Measurements from ENCODE around the gene SLC37A4.
A peak's percentile ranks its signal among the peaks of the same experiment; 100 is the strongest.
"Not testable (repeated sequence)": the region's sequence is repeated elsewhere in the genome, so short reads cannot be mapped to it uniquely, and the experiment has no call there.

SLC37A4 gene

DNA sequence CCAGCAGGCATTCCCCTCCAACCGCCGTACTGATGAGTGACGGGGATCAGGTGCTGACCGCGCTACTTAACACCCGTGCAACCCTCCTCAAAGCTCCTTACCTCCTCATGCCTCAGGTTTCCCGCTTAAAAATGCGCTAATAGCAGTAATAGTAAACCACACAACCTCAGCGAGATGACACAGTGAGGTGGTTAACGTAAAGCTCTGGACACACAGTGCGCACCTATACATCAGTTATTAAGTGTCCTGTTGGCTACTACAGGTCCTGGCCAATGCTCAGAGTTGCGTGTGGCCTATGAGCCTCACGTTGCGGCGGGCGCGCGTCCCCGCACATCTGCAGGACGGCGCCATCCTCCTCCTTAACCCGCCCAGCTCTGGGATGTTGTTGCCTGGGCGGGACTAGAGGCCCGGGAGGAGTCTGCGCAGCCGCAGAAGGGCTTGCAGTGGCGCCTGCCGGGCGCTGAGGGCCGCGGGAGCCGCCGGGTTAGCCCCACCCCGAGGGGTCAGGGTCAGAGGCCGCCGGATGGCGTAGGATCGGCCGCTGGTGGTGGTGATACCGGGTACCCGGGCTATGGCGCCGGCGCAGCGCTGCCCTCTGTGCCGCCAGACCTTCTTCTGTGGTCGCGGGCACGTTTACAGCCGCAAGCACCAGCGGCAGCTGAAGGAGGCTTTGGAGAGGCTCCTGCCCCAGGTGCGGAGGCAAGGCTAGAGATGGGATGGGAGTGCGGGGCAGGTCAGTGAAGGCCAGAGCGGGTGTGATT is 32.9 kb downstream of the SLC37A4 start, which contains the start of gene CENATAC:
Gene CENATAC, plus strand, starts transcription at position 512 of the 761 bp plus-strand sequence. Its CDS starts 60 bp downstream, at position 572.
- peak; percentile 95 for DNase-seq (ENCODE audit: low read depth)
- TF ChIP-seq POLR2A (IDR thresholded peaks at IDR 0.05; ENCODE audit: extremely low read depth, insufficient read length) = peak; percentile 99
- peak; percentile 88 for TF ChIP-seq MYC (IDR thresholded peaks at IDR 0.05; ENCODE audit: low read depth, low read length)
- TF ChIP-seq, protein P1, sequence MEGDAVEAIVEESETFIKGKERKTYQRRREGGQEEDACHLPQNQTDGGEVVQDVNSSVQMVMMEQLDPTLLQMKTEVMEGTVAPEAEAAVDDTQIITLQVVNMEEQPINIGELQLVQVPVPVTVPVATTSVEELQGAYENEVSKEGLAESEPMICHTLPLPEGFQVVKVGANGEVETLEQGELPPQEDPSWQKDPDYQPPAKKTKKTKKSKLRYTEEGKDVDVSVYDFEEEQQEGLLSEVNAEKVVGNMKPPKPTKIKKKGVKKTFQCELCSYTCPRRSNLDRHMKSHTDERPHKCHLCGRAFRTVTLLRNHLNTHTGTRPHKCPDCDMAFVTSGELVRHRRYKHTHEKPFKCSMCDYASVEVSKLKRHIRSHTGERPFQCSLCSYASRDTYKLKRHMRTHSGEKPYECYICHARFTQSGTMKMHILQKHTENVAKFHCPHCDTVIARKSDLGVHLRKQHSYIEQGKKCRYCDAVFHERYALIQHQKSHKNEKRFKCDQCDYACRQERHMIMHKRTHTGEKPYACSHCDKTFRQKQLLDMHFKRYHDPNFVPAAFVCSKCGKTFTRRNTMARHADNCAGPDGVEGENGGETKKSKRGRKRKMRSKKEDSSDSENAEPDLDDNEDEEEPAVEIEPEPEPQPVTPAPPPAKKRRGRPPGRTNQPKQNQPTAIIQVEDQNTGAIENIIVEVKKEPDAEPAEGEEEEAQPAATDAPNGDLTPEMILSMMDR (IDR thresholded peaks at IDR 0.05; ENCODE audit: low read depth, low read length) = peak; percentile 3
- TF ChIP-seq, protein P2, sequence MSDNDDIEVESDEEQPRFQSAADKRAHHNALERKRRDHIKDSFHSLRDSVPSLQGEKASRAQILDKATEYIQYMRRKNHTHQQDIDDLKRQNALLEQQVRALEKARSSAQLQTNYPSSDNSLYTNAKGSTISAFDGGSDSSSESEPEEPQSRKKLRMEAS (IDR thresholded peaks at IDR 0.05; ENCODE audit: low read depth, low read length) = peak; percentile 68
- peak within 1 kb of the TSS; percentile 100 for H3K4me3 ChIP-seq (ENCODE audit: low read depth, low read length)

DNA sequence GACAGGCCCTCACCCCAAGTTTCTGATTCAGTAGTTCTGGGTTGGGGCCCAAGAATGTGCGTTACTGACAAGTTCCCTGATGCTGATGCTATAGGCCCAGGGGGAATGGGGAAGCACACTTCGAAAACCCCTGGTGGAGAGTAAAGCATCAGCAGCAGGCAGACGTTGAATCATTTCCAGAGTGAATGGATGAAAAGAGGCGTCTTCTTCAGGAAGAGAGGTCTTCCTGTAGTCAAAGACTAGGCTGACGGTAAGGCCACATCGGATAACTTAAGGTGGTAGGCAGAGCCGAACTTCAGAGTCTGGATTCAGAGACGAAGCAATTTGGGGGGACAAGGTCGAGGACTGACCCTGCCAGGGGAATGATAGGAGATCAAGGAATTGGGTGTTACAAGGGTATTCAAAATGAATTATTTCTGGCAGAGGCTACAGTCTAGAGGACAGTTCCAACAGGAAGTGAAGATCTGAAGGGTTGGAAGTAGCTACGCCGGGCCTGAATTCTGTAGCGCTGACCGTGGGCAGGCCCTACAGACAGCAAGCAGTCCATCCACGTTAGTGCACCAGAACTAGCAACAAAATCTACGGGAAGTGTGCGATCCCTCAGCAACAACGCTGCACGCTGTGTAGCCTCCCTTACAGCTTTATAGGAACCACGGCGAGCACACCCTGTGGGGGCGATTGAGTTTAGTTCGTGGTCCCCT is 33.6 kb downstream of the SLC37A4 start:
- TF ChIP-seq POLR2A (IDR thresholded peaks at IDR 0.05; ENCODE audit: extremely low read depth, insufficient read length) = no peak
- TF ChIP-seq, protein P2 (IDR thresholded peaks at IDR 0.05; ENCODE audit: low read depth, low read length) = no peak
- peak; percentile 40; the same call in 1 of the 2 replicates for TF ChIP-seq MYC (IDR thresholded peaks at IDR 0.05; ENCODE audit: low read depth, low read length)
- TF ChIP-seq, protein P1 (IDR thresholded peaks at IDR 0.05; ENCODE audit: low read depth, low read length) = peak; percentile 43
- DNase-seq (ENCODE audit: low read depth) = peak; percentile 76
- H3K4me3 ChIP-seq (ENCODE audit: low read depth, low read length) = peak overlapping the region; percentile 100

DNA sequence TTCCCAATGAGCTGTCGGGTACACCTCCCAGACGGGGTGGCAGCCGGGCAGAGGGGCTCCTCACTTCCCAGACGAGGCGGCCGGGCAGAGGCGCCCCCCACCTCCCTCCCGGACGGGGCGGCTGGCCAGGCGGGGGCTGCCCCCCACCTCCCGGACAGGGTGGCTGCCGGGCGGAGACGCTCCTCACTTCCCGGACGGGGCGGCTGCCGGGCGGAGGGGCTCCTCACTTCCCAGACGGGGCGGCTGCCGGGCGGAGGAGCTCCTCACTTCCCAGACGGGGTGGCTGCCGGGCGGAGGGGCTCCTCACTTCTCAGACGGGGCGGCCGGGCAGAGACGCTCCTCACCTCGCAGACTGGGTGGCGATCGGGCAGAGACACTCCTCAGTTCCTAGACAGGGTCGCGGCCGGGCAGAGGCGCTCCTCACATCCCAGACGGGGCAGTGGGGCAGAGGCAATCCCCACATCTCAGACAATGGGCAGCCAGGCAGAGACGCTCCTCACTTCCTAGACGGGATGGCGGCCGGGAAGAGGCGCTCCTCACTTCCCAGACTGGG is 39.1 kb downstream of the SLC37A4 start:
- H3K4me3 ChIP-seq (ENCODE audit: low read depth, low read length) = not testable (repeated sequence)

DNA sequence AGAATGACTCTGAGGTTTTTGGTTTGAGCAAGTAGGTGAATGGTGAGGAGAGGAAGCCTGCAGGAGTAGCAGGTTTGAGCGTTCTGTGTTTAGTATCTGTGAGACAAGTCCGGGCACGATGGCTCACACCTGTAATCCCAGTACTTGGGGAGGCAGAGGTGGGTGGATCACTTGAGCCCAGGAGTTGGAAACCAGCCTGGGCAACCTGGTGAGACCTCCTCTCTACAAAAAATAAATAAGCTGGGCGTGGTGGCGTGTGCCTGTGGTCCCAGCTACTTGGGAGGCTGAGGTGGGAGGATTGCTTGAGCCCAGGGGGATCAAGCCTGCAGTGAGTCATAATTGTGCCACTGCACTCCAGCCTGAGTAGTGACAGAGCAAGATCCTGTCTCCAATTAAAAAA is 42.4 kb downstream of the SLC37A4 start:
- DNase-seq (ENCODE audit: low read depth) = peak; percentile 33
- TF ChIP-seq, protein P2 (IDR thresholded peaks at IDR 0.05; ENCODE audit: low read depth, low read length) = no peak
- no peak overlapping the region for H3K4me3 ChIP-seq (ENCODE audit: low read depth, low read length)

More for the DNA sequence above, 39.1 kb downstream of the SLC37A4 start:
- not testable (repeated sequence) for DNase-seq (ENCODE audit: low read depth)

DNA sequence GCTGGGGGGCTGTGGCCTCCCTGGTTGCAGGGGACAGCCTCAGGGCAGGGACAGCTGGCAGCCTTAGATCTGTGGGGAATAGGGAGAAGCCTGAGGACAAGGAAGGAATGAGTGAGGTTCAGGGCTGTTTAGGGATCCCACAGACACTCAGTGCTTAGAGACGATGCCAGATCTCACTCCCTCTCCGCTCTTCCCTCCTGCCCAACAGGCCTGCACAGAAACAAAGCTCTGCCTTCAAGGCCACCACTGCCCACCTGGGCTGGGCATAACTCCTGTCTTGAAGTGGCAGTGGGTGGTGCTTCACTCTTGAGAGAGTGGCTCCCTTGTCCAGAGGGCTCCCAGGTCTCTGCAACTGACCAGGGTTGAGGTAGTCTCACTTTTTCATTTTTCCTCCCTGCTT is 45.9 kb downstream of the SLC37A4 start:
- no peak overlapping the region for H3K4me3 ChIP-seq (ENCODE audit: low read depth, low read length)
- no peak for TF ChIP-seq POLR2A (IDR thresholded peaks at IDR 0.05; ENCODE audit: extremely low read depth, insufficient read length)
- TF ChIP-seq, protein P2 (IDR thresholded peaks at IDR 0.05; ENCODE audit: low read depth, low read length) = no peak
- TF ChIP-seq, protein P1 (IDR thresholded peaks at IDR 0.05; ENCODE audit: low read depth, low read length) = no peak
- TF ChIP-seq MYC (IDR thresholded peaks at IDR 0.05; ENCODE audit: low read depth, low read length) = no peak
- no peak for DNase-seq (ENCODE audit: low read depth)

DNA sequence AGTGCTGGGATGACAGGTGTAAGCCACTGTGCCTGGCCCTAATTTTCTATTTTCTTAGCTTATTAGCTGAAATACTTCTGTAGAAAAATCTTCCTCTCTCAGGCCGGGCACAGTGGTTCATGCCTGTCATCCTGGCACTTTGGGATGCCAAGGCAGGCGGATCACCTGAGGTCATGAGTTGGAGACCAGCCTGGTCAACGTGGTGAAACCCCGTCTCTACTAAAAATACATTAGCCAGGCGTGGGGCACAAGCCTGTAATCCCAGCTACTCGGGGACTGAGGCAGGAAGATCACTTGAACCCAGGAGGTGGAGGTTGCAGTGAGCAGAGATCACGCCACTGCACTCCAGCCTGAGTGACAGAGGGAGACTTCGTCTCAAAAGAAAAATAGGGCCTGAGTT is 46.3 kb downstream of the SLC37A4 start:
- not testable (repeated sequence) for H3K4me3 ChIP-seq (ENCODE audit: low read depth, low read length); DNase-seq (ENCODE audit: low read depth)

DNA sequence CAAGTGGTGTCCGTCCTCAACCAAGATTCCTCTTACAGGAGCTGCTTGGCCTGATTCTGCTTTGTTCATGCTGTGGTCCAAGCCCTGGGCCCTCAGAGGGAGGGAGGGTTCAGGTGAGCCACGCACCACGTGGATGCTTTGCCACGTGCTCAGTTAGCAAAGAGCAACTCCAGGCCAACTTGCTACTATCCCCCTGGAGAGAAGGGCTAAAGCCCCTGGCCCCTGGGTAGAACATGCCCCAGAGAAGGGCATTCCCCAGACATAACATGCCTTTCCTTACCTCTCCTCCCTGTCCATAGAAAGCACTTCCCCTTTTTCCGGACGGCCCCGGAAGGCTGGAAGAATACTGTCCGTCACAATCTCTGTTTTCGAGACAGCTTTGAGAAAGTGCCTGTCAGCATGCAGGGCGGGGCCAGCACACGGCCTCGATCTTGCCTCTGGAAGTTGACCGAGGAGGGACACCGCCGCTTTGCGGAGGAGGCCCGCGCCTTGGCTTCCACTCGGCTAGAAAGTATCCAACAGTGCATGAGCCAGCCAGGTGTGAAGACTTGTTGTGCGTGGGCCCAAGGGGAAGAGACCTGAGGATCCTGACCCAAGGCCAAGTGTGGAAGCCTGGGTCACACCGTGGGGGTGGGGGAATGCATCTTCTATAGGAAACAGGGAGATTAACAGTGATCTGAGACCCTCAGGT is 50.3 kb downstream of the SLC37A4 start:
- TF ChIP-seq, protein P1 (IDR thresholded peaks at IDR 0.05; ENCODE audit: low read depth, low read length) = no peak
- no peak for TF ChIP-seq POLR2A (IDR thresholded peaks at IDR 0.05; ENCODE audit: extremely low read depth, insufficient read length)
- TF ChIP-seq, protein P2 (IDR thresholded peaks at IDR 0.05; ENCODE audit: low read depth, low read length) = no peak
- no peak for TF ChIP-seq MYC (IDR thresholded peaks at IDR 0.05; ENCODE audit: low read depth, low read length)
- no peak overlapping the region for H3K4me3 ChIP-seq (ENCODE audit: low read depth, low read length)
- no peak for DNase-seq (ENCODE audit: low read depth)
